HEK293 (cell line): ENCODE measurements around the gene TAAR1.

Experiments
- BCL11A ChIP-seq: fragments of 450-650 bp; formaldehyde crosslinking; IDR thresholded peaks from 2 replicates; pipeline ENCODE4 v1.5.1; 2016; ENCODE audit warnings: low read depth, missing biosample characterization, missing genetic modification characterization
- CTCF ChIP-seq: fragments of 450-650 bp; formaldehyde crosslinking; IDR thresholded peaks from 2 replicates; pipeline ENCODE4 v1.5.1; 2016; ENCODE audit warnings: missing biosample characterization, missing genetic modification characterization
- HOXD13 ChIP-seq: sonication (generic); formaldehyde crosslinking; IDR thresholded peaks from 2 replicates; pipeline ENCODE4 v1.8.0; 2022; ENCODE audit warnings: missing genetic modification reagents, borderline replicate concordance
- REST ChIP-seq: fragments of 450-650 bp; formaldehyde crosslinking; IDR thresholded peaks from 2 replicates; pipeline ENCODE4 v1.5.1; 2016; ENCODE audit warnings: missing biosample characterization, missing genetic modification characterization
- ZBTB8A ChIP-seq: fragments of 450-650 bp; formaldehyde crosslinking; IDR thresholded peaks from 2 replicates; pipeline ENCODE4 v1.5.1; 2016; ENCODE audit warnings: missing biosample characterization, missing genetic modification characterization
- ZFP37 ChIP-seq: fragments of 450-650 bp; formaldehyde crosslinking; IDR thresholded peaks from 2 replicates; pipeline ENCODE4 v1.5.1; 2016; ENCODE audit warnings: missing biosample characterization, missing genetic modification characterization
- ZNF302 ChIP-seq: fragments of 450-650 bp; formaldehyde crosslinking; IDR thresholded peaks from 2 replicates; pipeline ENCODE4 v1.5.1; 2016; ENCODE audit warnings: missing biosample characterization, missing genetic modification characterization, low read depth
- TF ChIP-seq, protein P1 (sequence below): fragments of 450-650 bp; formaldehyde crosslinking; IDR thresholded peaks from 2 replicates; pipeline ENCODE4 v1.5.1; 2016; ENCODE audit warnings: missing biosample characterization, missing genetic modification characterization, borderline replicate concordance

DNA sequence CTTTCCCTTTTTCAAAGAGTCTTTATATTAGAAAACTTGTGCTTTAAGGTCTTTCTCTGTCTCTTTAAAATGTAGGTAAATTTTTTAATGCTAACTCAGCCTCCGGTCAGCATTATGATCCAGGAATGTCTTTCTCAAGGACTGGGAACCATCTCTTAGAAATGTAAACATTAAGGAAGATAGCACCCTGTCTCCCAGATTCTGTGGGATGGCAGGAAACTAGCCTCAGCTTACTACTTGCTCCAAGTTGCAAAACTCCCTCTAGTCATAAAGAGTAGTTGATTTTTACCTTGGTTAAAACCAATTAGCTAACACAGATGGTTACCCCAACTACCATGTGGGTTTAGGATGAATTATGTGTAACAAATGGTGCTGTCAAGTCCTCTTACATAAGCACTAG lies 4.7 kb upstream of the TAAR1 start:
- TF ChIP-seq ZBTB8A (no peak), CTCF (tag by site-specific recombination) (no peak), ZNF302 (no peak), REST (no peak), ZFP37 (tag by site-specific recombination) (no peak), BCL11A (tag by site-specific recombination) (no peak), HOXD13 (CRISPR knock-in tag) (no peak)
- TF ChIP-seq, protein P1, sequence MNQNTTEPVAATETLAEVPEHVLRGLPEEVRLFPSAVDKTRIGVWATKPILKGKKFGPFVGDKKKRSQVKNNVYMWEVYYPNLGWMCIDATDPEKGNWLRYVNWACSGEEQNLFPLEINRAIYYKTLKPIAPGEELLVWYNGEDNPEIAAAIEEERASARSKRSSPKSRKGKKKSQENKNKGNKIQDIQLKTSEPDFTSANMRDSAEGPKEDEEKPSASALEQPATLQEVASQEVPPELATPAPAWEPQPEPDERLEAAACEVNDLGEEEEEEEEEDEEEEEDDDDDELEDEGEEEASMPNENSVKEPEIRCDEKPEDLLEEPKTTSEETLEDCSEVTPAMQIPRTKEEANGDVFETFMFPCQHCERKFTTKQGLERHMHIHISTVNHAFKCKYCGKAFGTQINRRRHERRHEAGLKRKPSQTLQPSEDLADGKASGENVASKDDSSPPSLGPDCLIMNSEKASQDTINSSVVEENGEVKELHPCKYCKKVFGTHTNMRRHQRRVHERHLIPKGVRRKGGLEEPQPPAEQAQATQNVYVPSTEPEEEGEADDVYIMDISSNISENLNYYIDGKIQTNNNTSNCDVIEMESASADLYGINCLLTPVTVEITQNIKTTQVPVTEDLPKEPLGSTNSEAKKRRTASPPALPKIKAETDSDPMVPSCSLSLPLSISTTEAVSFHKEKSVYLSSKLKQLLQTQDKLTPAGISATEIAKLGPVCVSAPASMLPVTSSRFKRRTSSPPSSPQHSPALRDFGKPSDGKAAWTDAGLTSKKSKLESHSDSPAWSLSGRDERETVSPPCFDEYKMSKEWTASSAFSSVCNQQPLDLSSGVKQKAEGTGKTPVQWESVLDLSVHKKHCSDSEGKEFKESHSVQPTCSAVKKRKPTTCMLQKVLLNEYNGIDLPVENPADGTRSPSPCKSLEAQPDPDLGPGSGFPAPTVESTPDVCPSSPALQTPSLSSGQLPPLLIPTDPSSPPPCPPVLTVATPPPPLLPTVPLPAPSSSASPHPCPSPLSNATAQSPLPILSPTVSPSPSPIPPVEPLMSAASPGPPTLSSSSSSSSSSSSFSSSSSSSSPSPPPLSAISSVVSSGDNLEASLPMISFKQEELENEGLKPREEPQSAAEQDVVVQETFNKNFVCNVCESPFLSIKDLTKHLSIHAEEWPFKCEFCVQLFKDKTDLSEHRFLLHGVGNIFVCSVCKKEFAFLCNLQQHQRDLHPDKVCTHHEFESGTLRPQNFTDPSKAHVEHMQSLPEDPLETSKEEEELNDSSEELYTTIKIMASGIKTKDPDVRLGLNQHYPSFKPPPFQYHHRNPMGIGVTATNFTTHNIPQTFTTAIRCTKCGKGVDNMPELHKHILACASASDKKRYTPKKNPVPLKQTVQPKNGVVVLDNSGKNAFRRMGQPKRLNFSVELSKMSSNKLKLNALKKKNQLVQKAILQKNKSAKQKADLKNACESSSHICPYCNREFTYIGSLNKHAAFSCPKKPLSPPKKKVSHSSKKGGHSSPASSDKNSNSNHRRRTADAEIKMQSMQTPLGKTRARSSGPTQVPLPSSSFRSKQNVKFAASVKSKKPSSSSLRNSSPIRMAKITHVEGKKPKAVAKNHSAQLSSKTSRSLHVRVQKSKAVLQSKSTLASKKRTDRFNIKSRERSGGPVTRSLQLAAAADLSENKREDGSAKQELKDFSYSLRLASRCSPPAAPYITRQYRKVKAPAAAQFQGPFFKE (tag by site-specific recombination), result no peak
